ENCODE measurements around the gene MMP12. TPM values are rescaled to one million over a fixed set of nuclear protein-coding genes. Genes with fewer than 3 reads are reported as not detected.
"Not testable (repeated sequence)": the region's sequence is repeated elsewhere in the genome, so short reads cannot be mapped to it uniquely, and the experiment has no call there.

MMP12 gene
- total RNA-seq, 6 experiments from 2014 or later = 1.5 TPM; not detected in 5

DNA sequence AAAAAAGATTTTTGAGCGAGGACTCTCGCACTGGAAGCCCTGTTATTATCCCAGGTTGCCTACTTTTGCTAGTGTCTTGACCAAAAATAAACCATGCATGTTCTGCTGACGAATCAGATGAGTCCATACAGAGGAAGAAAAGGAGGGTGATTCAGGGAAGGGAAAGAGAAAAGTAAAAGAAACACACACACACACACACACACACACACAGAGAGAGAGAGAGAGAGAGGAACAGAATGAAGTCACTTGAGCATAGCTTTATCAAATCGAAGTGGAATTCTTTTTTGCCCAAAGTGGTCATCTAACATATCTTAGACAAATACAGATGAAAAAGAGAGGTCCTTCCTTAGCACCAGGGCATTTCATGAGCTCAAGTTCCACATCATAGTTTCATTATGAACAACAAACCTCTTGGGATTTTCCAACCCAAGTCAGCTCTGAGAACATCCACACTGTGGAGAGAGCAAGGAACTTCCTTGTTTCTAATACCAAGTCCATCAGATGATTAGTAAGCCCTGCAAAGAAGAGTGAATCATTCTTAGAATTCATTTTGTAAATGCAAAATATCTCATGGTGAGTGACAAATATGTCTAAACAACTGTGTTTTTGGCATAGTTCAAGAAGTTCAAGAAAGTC is 7.7 kb upstream of the MMP12 start:
- ATAC-seq = peak; percentile 33 to 62 (median 48)
- WGBS (ENCODE audit: insufficient coverage, low coverage, low lambda C conversion rate, missing lambda C conversion rate) = 41% methylated on average over 4 of the region's 4 CpGs
- Histone ChIP-seq H3K27me3 (no peaks in the 10 kb centered on the region), H3K9me3 (no peaks in the 10 kb centered on the region), H3K27ac (no peak overlapping the region), H3K4me3 (no peak overlapping the region), H3K4me1 (no peaks in the 10 kb centered on the region), H3K36me3 (no peaks in the 10 kb centered on the region)
- DNase-seq = no peak
- TF ChIP-seq CTCF (IDR thresholded peaks at IDR 0.05) (no peak), POLR2A (IDR thresholded peaks at IDR 0.05) (no peak)
- intact Hi-C loops (cut with DNase I) = no loop called here

DNA sequence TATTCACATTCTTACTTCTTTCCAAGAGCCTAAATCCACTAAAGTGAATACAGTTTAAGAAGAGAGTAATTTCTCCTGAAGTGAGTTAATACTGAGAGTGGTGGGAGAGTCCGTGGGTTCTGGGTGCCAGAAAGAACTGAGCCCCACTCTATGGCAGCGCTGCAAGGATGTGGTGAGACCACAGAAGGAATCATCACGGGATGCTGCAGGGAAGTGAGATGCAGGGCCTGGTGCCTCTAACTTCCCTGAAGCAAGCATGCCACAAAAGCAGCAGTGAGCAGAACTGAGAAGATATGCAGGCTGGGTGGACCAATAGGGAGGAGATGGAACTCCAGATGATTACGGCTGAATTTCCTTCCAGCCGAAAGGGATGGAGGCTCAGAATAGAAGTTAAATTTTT is 5.0 kb upstream of the MMP12 start:
- ATAC-seq = peak in 2 of 4 donors; percentile 25 to 49
- intact Hi-C loops (cut with DNase I) = no loop called here
- H3K27me3 ChIP-seq = no peaks in the 10 kb centered on the region

GRCh38 chr11:102878595-102878994 is 3.8 kb upstream of the MMP12 start:
- no peaks in the 10 kb centered on the region for H3K27me3 ChIP-seq
- H3K4me3 ChIP-seq = no peak overlapping the region
- no peaks in the 10 kb centered on the region for H3K9me3 ChIP-seq
- ATAC-seq = no peak
- no peak overlapping the region for H3K27ac ChIP-seq
- no peaks in the 10 kb centered on the region for H3K4me1 ChIP-seq
- TF ChIP-seq POLR2A (IDR thresholded peaks at IDR 0.05) (no peak), CTCF (IDR thresholded peaks at IDR 0.05) (no peak)
- 56% methylated on average over 2 of the region's 2 CpGs for WGBS (ENCODE audit: insufficient coverage, low coverage, low lambda C conversion rate, missing lambda C conversion rate)
- intact Hi-C loops (cut with DNase I) = no loop called here
- H3K36me3 ChIP-seq = no peaks in the 10 kb centered on the region
- DNase-seq = no peak

More for the DNA sequence above, 5.0 kb upstream of the MMP12 start:
- WGBS (ENCODE audit: insufficient coverage, low coverage, low lambda C conversion rate, missing lambda C conversion rate) = 39% methylated on average over 5 of the region's 5 CpGs
- no peak for DNase-seq
- no peaks in the 10 kb centered on the region for H3K36me3 ChIP-seq
- TF ChIP-seq POLR2A (IDR thresholded peaks at IDR 0.05) = no peak
- no peak for TF ChIP-seq CTCF (IDR thresholded peaks at IDR 0.05)
- no peak overlapping the region for H3K4me3 ChIP-seq
- no peaks in the 10 kb centered on the region for H3K9me3 ChIP-seq
- no peak overlapping the region for H3K27ac ChIP-seq
- no peaks in the 10 kb centered on the region for H3K4me1 ChIP-seq

- ATAC-seq = peak in 2 of 4 donors; percentile 27 to 43
Observed at GRCh38 chr11:102869354-102869964, 5.3 kb downstream of the MMP12 start.

GRCh38 chr11:102868339-102868738 is 6.4 kb downstream of the MMP12 start:
- ATAC-seq (no peak), DNase-seq (no peak)
- Histone ChIP-seq H3K4me3 (no peak overlapping the region), H3K27ac (no peak overlapping the region), H3K36me3 (no peaks in the 10 kb centered on the region), H3K9me3 (no peaks in the 10 kb centered on the region), H3K27me3 (no peaks in the 10 kb centered on the region), H3K4me1 (no peaks in the 10 kb centered on the region)
- intact Hi-C loops (cut with DNase I) = no loop called here
- WGBS (ENCODE audit: insufficient coverage, low coverage, low lambda C conversion rate, missing lambda C conversion rate) = 55% methylated on average over 3 of the region's 3 CpGs
- TF ChIP-seq POLR2A (IDR thresholded peaks at IDR 0.05) = no peak
- no peak for TF ChIP-seq CTCF (IDR thresholded peaks at IDR 0.05)

More at GRCh38 chr11:102869354-102869964, 5.3 kb downstream of the MMP12 start:
- DNase-seq; H3K27me3 ChIP-seq; H3K4me3 ChIP-seq; H3K9me3 ChIP-seq; H3K27ac ChIP-seq; H3K4me1 ChIP-seq; intact Hi-C loops (cut with DNase I); H3K36me3 ChIP-seq: not testable (repeated sequence)
- 48% methylated on average over 8 of the region's 8 CpGs for WGBS (ENCODE audit: insufficient coverage, low coverage, low lambda C conversion rate, missing lambda C conversion rate)

Measured in right lobe of liver (tissue), 6 donors.